Fibroblast of the aortic adventitia (primary cell): ENCODE results near the gene COL23A1. TPM values are rescaled to one million over a fixed set of nuclear protein-coding genes. Genes with fewer than 3 reads are reported as not detected.

ENCODE experiments used
- DNase-seq: peaks from one replicate; pipeline ENCODE4 v3.0.0-alpha.2; 2010; ENCODE audit warnings: low read depth
- H3K4me3 ChIP-seq: 2 replicates; pipeline ENCODE4 v1.5.1; 2011; ENCODE audit warnings: low read depth, mild to moderate bottlenecking, control low read depth, low read length, moderate library complexity
- total RNA-seq: library from RNA; depleted of rRNA; stranded (reverse); fragments of >200 nt; gene quantifications from 2 replicates; pipeline ENCODE4 v1.2.3, GENCODE V29; 2012; ENCODE audit warnings: low replicate concordance
- TF ChIP-seq, protein P1 (sequence below): IDR thresholded peaks from 2 replicates; pipeline ENCODE4 v1.5.1; 2011; ENCODE audit warnings: mild to moderate bottlenecking, low read length, control low read depth, inconsistent platforms; ENCODE audit not compliant: insufficient read depth

Gene COL23A1
- total RNA-seq, 1 donor: not detected

DNA sequence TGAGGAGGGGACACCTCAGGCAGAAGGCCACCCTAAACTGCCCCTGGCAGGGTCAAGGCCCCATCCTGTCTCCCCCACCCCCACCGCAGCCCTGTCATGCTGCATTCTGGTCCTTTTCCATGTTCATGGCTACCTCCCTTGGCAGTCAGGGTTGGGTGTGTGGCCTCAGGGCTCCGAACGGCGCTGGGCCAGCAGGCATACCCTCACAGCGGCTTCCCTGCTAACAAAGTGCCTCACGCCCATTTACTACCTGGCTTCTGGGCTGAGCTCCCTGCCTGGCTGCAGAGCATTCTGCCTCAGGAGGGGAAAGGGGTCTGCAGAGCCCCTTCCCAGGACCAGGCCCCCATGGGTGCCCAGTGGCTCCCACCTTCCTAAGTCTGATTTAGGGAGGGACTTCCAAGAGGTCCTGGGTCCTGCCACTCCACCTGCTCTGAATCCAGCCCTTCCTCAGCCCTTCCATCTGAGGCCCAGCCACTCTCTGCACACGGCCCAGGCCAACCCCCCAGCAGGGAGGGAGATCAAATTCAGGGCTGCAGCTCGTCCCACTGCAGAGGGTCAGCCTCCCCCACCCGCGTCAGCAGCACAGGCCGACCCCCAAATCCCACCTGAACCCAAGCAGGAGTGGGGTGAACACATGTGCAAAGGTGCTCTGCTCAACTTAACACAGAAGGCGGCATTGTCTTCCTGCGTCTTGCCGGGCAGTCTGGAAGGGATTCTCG, 241.7 kb downstream of the COL23A1 start:
- TF ChIP-seq, protein P1, sequence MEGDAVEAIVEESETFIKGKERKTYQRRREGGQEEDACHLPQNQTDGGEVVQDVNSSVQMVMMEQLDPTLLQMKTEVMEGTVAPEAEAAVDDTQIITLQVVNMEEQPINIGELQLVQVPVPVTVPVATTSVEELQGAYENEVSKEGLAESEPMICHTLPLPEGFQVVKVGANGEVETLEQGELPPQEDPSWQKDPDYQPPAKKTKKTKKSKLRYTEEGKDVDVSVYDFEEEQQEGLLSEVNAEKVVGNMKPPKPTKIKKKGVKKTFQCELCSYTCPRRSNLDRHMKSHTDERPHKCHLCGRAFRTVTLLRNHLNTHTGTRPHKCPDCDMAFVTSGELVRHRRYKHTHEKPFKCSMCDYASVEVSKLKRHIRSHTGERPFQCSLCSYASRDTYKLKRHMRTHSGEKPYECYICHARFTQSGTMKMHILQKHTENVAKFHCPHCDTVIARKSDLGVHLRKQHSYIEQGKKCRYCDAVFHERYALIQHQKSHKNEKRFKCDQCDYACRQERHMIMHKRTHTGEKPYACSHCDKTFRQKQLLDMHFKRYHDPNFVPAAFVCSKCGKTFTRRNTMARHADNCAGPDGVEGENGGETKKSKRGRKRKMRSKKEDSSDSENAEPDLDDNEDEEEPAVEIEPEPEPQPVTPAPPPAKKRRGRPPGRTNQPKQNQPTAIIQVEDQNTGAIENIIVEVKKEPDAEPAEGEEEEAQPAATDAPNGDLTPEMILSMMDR: no peak
- no peak for DNase-seq
- H3K4me3 ChIP-seq: no peak overlapping the region

DNA sequence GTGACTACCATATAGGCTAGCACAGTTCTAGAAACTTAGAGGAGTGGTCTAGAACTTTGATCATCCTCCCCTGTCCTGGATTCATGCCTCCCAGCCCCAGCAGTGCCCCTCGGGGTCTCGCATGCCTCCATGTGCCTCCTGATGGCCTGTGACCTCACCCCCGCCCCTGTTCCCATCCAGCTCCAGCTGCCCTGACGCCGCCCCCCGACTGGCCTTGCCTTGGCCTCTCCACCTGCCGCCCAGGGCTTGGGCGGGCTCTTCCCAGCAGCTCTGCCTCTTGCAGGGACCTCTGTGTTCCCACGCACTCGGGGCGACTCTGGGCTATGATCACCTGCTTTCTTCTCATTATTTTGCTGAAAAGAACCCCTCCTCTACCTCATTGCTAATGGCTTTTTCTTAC, 242.2 kb downstream of the COL23A1 start:
- DNase-seq: no peak
- TF ChIP-seq, protein P1: no peak
- H3K4me3 ChIP-seq: no peak overlapping the region

DNA sequence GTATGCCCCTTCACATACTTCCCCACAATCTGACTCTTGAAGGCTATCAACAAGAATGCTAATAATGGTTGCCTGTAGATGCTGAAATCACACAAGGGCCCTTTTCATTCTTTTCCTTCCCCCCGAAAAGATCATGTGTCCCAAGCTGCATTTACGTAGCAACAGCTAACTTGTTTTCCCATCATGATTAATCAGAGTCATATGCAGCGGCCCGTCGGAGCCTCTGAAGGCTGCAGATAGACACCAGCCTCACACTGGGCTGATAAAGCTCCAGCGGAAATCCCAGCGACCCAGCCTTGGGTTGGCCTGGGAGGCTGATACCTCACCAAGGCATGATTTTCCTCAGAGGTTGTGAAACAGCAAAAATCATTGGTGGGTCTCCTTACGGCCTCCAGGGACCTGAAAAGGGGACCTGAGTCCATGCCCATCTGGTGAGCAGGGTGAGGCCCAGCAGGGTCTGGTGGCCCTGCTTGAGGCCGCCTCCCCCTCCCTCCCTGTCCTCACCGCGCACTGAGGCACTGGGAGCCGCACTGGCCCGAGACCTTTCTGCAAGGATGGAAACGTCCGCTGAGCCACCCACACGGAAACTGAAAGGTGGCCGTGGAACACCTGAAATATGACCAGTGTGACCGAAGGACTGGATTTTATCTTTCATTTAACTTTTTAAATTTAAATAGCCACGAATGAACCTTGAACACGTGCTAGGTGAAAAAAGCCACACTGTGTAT, 243.4 kb downstream of the COL23A1 start:
- TF ChIP-seq, protein P1: no peak
- no peak overlapping the region for H3K4me3 ChIP-seq
- no peak for DNase-seq

DNA sequence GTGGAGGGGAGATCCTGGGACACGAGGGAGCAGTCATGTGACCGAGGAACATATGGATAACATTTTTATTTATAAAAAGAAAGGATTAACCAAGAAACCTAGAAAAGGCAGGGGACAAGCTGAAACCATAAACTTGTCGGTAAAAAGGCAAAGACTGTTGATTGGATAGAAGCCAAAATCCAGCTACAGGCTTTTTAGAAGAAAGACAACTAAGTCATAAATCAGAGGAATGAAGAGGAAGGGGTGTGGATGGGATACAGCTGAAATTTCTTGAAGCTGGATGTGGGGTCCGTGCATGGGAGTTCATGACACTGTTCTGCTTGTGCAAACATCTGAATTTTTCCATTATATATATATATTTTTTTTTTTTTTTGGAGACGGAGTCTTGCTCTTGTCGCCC, 246.9 kb downstream of the COL23A1 start:
- TF ChIP-seq, protein P1: no peak
- no peak overlapping the region for H3K4me3 ChIP-seq
- no peak for DNase-seq

DNA sequence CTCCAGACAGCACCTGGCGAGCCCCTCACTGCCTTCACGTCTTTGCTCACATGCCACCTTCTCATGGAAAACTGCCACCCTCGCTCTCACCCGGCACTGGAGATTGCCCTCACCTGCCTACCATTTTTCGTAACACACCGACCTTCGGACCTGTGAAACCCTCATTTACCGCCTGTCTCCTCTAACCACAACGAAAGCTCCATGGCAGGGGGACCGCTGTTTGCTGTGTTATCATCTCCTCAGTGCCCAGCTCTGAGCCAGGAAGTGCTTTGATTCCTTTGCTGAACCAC, 248.4 kb downstream of the COL23A1 start:
- DNase-seq: no peak
- TF ChIP-seq, protein P1: no peak
- no peak overlapping the region for H3K4me3 ChIP-seq

DNA sequence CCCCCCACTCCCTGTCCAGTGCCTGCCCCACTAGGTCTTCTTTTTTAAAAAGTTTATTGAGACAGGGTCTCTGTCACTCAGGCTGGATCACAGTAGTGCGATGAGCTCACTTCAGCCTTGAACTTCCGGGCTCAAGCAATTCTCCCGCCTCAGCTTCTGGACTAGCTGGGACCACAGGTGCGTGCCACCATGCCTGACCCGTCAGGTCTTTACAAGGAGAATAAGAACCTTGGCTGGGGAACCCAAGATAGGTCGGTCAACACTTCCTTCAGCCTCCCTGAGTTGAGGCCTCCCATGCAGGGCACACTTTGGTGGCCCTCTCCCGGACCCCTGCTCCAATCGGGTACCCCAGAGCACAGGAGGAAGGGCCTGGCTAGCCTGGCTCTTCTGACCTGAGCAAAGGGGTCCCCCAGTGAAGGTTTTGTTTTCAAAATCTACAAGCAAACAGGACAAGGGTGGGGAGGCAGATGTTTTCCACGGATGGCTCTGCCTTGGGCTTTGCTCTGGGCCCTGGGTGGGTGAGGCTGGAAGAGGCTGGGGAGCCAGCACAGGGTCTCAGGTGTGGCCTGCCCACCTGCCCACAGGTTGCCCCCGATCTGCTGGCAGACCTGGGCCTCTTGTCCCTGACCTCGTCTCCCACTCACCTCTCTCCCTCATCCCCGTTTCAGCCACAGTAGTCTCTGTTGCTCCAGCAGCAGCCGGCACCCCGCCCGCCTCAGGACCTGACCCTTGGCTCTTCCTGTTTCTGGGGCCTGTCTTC, 248.9 kb downstream of the COL23A1 start:
- TF ChIP-seq, protein P1: no peak
- DNase-seq: no peak

More for the DNA sequence above, 248.9 kb downstream of the COL23A1 start:
- no peak overlapping the region for H3K4me3 ChIP-seq
